GM12878 (cell line): ENCODE results near the gene CDC27. TPM values are rescaled to one million over a fixed set of nuclear protein-coding genes. Genes with fewer than 3 reads are reported as not detected.

Experiments used
- BHLHE40 ChIP-seq, 2 experiments: fragments of 450-650 bp in 1 of 2; IDR thresholded peaks; 2 replicates each; pipeline ENCODE4 v1.6.1; 2011 to 2017; ENCODE audit warnings: low read depth in 2 of 2, borderline replicate concordance in 1 of 2, improper control_type of control experiment in 1 of 2, low read length in 1 of 2, mild to moderate bottlenecking in 1 of 2
- CBX3 ChIP-seq: fragments of 200-600 bp; sonication (generic); IDR thresholded peaks from 2 replicates; pipeline ENCODE4 v1.6.1; 2016; ENCODE audit warnings: low read depth, borderline replicate concordance
- ETV6 ChIP-seq, 2 experiments: fragments of 450-650 bp in 1 of 2; IDR thresholded peaks in 1 of 2; conservative IDR thresholded peaks in 1 of 2; 2 replicates each; pipeline ENCODE4 v1.6.1; 2014; ENCODE audit warnings: antibody characterized with exemption in 1 of 2, borderline replicate concordance in 1 of 2, low read depth in 1 of 2, mild to moderate bottlenecking in 1 of 2, moderate library complexity in 1 of 2
- IKZF1 ChIP-seq: fragments of 450-650 bp; conservative IDR thresholded peaks from 2 replicates; pipeline ENCODE4 v1.6.1; 2017; ENCODE audit warnings: antibody characterized with exemption, mild to moderate bottlenecking
- IKZF2 ChIP-seq, 2 experiments: fragments of 450-650 bp; IDR thresholded peaks; 2 replicates each; pipeline ENCODE4 v1.6.1; 2017; ENCODE audit warnings: mild to moderate bottlenecking in 2 of 2, moderate library complexity in 2 of 2
- MLLT1 ChIP-seq: fragments of 450-650 bp; IDR thresholded peaks from 2 replicates; pipeline ENCODE4 v1.6.1; 2016; ENCODE audit warnings: mild to moderate bottlenecking
- MXI1 ChIP-seq: fragments of 150-350 bp; IDR thresholded peaks from 2 replicates; pipeline ENCODE4 v1.6.1; 2011; ENCODE audit warnings: low read depth, mild to moderate bottlenecking, inconsistent platforms, low read length, improper control_type of control experiment
- NFYA ChIP-seq: IDR thresholded peaks from 2 replicates; pipeline ENCODE4 v1.6.1; 2011; ENCODE audit warnings: low read depth, mild to moderate bottlenecking, low read length, improper control_type of control experiment, borderline replicate concordance
- NKRF ChIP-seq: fragments of 450-650 bp; conservative IDR thresholded peaks from 2 replicates; pipeline ENCODE4 v1.6.1; 2017; ENCODE audit warnings: mild to moderate bottlenecking, moderate library complexity
- SPI1 ChIP-seq: IDR thresholded peaks from 2 replicates; pipeline ENCODE4 v1.6.1; 2011; ENCODE audit warnings: low read depth, mild to moderate bottlenecking, low read length, moderate library complexity, borderline replicate concordance; ENCODE audit not compliant: insufficient read depth
- polyA plus RNA-seq, 11 experiments: library from polyadenylated mRNA; depleted of rRNA in 4 of 11; unstranded in 6 of 11; stranded (reverse) in 5 of 11; fragments of >200 nt; fragmentation: Nextera tagmentation in 4 of 11; fragmentation: Illumina TruSeq in 1 of 11; extraction: Ambion mirVana in 4 of 11; extraction: Trizol in 1 of 11; gene quantifications; 1 replicate in 1 of 11; 2 replicates in 10 of 11; pipeline versions ENCODE4 v1.2.1 to v1.2.3, GENCODE V29; 2011 to 2016; ENCODE audit warnings: inconsistent platforms in 2 of 11, missing spikeins in 2 of 11, low read depth in 1 of 11
- total RNA-seq, 4 experiments: library from RNA; depleted of rRNA in 3 of 4; stranded (reverse); fragments of >200 nt in 3 of 4; fragmentation: Illumina TruSeq in 1 of 4; extraction: Trizol in 1 of 4; gene quantifications; 2 replicates each; pipeline versions ENCODE4 v1.2.1 to v1.2.3, GENCODE V29; 2013 to 2021
- TF ChIP-seq, protein P1 (sequence below), 3 experiments: IDR thresholded peaks in 2 of 3; conservative IDR thresholded peaks in 1 of 3; 2 replicates each; pipeline ENCODE4 v1.5.1; 2011; ENCODE audit warnings: low read depth in 3 of 3, low read length in 3 of 3, mild to moderate bottlenecking in 3 of 3, control low read depth in 2 of 3, moderate library complexity in 2 of 3, inconsistent platforms in 1 of 3, mixed read lengths in 1 of 3; ENCODE audit not compliant: control insufficient read depth in 2 of 3, insufficient read depth in 1 of 3; ENCODE audit errors: extremely low read depth in 1 of 3

The CDC27 gene
- total and polyA plus RNA-seq, 10 of the 15 experiments (the other 5 are each of a cell fraction or from before 2014, with no cell fraction given), result 23.2 to 138 (median 97.8) TPM

DNA sequence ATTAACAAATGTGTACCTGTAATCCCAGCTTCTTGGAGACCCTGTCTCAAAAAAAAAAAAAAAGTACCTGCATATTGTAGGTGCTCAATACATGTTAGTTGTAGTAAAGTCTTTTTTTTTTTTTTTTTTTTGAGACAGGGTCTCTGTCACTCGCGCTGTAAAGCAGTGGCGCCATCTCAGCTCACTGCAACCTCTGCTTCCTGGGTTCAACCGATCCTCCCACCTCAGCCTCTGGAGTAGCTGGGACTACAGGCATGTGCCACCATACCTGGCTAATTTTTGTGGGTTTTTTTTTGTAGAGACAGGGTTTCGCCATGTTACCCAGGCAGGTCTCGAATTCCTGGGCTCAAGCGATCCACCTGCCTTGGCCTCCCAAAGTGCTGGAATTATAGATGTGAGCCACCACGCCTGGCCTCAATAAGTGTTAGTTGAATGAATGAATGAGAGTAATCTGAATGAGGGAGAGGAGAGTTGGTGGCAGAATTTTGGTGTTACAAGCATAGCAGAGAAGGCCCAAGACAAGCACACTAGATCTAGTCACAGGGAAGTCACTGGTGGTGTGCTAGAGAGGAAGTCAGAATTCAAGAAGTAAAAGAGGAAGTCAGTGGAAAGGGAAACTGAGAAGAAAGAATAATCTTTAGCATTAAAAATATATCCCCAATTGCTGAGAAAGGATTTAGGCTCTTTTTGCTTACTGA, 10.7 kb upstream of the CDC27 start (continued):
- peak; percentile 41 to 56; a peak in 2 of 4 replicates for TF ChIP-seq IKZF2 (IDR thresholded peaks at IDR 0.05)
- TF ChIP-seq MXI1, result no peak
- TF ChIP-seq, protein P1, sequence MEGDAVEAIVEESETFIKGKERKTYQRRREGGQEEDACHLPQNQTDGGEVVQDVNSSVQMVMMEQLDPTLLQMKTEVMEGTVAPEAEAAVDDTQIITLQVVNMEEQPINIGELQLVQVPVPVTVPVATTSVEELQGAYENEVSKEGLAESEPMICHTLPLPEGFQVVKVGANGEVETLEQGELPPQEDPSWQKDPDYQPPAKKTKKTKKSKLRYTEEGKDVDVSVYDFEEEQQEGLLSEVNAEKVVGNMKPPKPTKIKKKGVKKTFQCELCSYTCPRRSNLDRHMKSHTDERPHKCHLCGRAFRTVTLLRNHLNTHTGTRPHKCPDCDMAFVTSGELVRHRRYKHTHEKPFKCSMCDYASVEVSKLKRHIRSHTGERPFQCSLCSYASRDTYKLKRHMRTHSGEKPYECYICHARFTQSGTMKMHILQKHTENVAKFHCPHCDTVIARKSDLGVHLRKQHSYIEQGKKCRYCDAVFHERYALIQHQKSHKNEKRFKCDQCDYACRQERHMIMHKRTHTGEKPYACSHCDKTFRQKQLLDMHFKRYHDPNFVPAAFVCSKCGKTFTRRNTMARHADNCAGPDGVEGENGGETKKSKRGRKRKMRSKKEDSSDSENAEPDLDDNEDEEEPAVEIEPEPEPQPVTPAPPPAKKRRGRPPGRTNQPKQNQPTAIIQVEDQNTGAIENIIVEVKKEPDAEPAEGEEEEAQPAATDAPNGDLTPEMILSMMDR (IDR thresholded peaks at IDR 0.05 in 2 of 3, conservative IDR thresholded peaks at IDR 0.05 in 1 of 3; ENCODE audit: control insufficient read depth in 2 of 3, extremely low read depth in 1 of 3, insufficient read depth in 1 of 3, low read depth in 3 of 3, low read length in 3 of 3), result no peak
- no peak for TF ChIP-seq NKRF
- TF ChIP-seq MLLT1, result 0 out of 2 replicates have a peak, but pooled peaks have one; percentile 33
- no peak for TF ChIP-seq NFYA
- TF ChIP-seq ETV6 (conservative IDR thresholded peaks at IDR 0.05 in 1 of 2, IDR thresholded peaks at IDR 0.05 in 1 of 2; ENCODE audit: borderline replicate concordance in 1 of 2, low read depth in 1 of 2), result peak in 1 of 2 experiments; percentile 69; a peak in 1 of 4 replicates
- no peak for TF ChIP-seq CBX3
- TF ChIP-seq IKZF1, result peak; percentile 23; the same call in 1 of the 2 replicates
- peak in 1 of 2 experiments; percentile 21; a peak in 1 of 4 replicates for TF ChIP-seq BHLHE40 (IDR thresholded peaks at IDR 0.05; ENCODE audit: borderline replicate concordance in 1 of 2, low read depth in 2 of 2, low read length in 1 of 2)
- TF ChIP-seq SPI1, result peak; percentile 98
